Loucy (cell line): ENCODE results near the gene POLR2B.

ENCODE experiments used
- EZH2phosphoT487 ChIP-seq: fragments of 200-600 bp; IDR thresholded peaks from 2 replicates; pipeline ENCODE4 v1.6.1; 2018; ENCODE audit warnings: antibody characterized with exemption, mild to moderate bottlenecking, moderate library complexity, borderline replicate concordance
- TF ChIP-seq, protein P1 (sequence below): fragments of 200-600 bp; sonication (generic); conservative IDR thresholded peaks from 2 replicates; pipeline ENCODE4 v1.5.1; 2014; ENCODE audit warnings: mild to moderate bottlenecking, antibody characterized with exemption, low read length

DNA sequence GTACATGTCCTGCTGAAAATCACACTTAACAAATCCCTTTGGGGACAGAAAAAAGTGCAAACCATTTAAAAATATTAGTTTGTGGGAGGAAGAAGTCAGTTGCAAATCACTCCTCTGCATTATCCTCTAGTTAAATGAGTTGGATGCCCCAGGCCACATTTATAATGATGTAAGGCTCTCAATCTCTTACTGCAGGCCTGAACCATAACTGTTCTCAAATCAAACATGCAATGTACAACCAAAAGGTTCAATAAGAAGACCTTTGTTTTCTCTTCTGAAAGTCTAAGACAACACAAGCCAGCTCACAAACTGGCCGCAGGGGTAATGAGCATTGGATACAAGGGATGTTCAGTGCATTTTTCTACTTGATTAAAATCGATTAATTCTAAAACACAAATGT is 91.8 kb downstream of the POLR2B start:
- TF ChIP-seq, protein P1, sequence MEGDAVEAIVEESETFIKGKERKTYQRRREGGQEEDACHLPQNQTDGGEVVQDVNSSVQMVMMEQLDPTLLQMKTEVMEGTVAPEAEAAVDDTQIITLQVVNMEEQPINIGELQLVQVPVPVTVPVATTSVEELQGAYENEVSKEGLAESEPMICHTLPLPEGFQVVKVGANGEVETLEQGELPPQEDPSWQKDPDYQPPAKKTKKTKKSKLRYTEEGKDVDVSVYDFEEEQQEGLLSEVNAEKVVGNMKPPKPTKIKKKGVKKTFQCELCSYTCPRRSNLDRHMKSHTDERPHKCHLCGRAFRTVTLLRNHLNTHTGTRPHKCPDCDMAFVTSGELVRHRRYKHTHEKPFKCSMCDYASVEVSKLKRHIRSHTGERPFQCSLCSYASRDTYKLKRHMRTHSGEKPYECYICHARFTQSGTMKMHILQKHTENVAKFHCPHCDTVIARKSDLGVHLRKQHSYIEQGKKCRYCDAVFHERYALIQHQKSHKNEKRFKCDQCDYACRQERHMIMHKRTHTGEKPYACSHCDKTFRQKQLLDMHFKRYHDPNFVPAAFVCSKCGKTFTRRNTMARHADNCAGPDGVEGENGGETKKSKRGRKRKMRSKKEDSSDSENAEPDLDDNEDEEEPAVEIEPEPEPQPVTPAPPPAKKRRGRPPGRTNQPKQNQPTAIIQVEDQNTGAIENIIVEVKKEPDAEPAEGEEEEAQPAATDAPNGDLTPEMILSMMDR: no peak
- TF ChIP-seq EZH2phosphoT487: no peak
